ENCODE measurements around the gene SH3BGR.

DNA sequence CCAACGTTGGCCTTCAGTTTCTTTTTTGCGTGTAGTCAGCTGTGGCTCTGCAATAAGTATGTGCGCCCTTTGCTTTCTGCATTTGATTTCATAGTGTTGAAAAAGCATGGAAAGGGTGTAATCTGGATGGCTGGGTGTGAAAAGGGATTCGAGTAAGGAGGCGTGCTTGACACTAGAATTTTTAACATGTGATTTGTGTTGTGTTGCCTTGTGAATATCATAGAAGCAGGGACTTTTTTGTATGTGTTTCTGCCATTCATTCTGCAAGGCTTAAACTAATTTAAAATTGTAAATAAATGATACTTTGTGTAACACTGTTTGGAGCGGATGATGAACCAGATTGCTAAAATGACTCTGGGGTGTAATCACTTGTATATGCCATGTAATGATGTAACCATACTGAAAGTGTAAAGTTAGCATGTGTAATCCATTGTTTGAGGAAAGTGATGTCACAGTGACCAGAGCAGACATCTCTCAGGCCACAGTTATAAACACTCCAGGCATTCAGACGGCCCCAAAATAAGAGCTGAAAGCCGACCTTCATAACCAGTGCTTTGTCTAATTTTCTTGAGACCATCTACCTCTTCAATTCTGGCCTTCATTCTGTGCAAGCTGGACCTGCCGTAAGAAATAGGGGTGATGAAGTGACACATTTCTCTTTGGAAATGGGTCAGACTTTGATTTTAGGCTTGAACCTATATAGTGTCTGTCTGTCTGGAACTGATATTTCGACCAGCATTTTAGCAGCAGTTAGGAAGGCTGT, 618 bp downstream of the SH3BGR start:
- TF ChIP-seq, protein P1, sequence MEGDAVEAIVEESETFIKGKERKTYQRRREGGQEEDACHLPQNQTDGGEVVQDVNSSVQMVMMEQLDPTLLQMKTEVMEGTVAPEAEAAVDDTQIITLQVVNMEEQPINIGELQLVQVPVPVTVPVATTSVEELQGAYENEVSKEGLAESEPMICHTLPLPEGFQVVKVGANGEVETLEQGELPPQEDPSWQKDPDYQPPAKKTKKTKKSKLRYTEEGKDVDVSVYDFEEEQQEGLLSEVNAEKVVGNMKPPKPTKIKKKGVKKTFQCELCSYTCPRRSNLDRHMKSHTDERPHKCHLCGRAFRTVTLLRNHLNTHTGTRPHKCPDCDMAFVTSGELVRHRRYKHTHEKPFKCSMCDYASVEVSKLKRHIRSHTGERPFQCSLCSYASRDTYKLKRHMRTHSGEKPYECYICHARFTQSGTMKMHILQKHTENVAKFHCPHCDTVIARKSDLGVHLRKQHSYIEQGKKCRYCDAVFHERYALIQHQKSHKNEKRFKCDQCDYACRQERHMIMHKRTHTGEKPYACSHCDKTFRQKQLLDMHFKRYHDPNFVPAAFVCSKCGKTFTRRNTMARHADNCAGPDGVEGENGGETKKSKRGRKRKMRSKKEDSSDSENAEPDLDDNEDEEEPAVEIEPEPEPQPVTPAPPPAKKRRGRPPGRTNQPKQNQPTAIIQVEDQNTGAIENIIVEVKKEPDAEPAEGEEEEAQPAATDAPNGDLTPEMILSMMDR (IDR thresholded peaks at IDR 0.05; ENCODE audit: low read depth, low read length): no peak
- no peak for TF ChIP-seq EZH2phosphoT487 (IDR thresholded peaks at IDR 0.05; ENCODE audit: low read depth)
